T-helper 22 cell (primary cell): ENCODE measurements around the gene LMX1A.

ENCODE experiments used
- DNase-seq: peaks from one replicate; pipeline ENCODE4 v3.0.0-alpha.2; 2020; ENCODE audit warnings: low read depth

The LMX1A gene

GRCh38 chr1:165218731-165219130 is 137.8 kb downstream of the LMX1A start:
- no peak for DNase-seq

GRCh38 chr1:165217958-165218357 is 138.6 kb downstream of the LMX1A start:
- no peak for DNase-seq

- DNase-seq, result no peak
These were observed 140.3 kb downstream of the LMX1A start for GRCh38 chr1:165216254-165216653.

- DNase-seq, result no peak
These were observed 140.8 kb downstream of the LMX1A start for GRCh38 chr1:165215676-165216075.

GRCh38 chr1:165212229-165212628 is 144.3 kb downstream of the LMX1A start:
- DNase-seq, result no peak

- DNase-seq, result no peak
These were observed 148.5 kb downstream of the LMX1A start for GRCh38 chr1:165207853-165208515.

GRCh38 chr1:165205145-165205544 is 151.4 kb downstream of the LMX1A start:
- no peak for DNase-seq

- no peak for DNase-seq
These were observed 152.0 kb downstream of the LMX1A start for GRCh38 chr1:165204548-165204947.

GRCh38 chr1:165191087-165191486 is 165.4 kb downstream of the LMX1A start:
- no peak for DNase-seq

GRCh38 chr1:165189913-165190312 is 166.6 kb downstream of the LMX1A start:
- no peak for DNase-seq

GRCh38 chr1:165189011-165189410 is 167.5 kb downstream of the LMX1A start:
- DNase-seq, result no peak

- DNase-seq, result no peak
These were observed 169.2 kb downstream of the LMX1A start for GRCh38 chr1:165187031-165188009.

- DNase-seq, result no peak
These were observed 171.2 kb downstream of the LMX1A start for GRCh38 chr1:165185161-165185889.

GRCh38 chr1:165182975-165183374 is 173.5 kb downstream of the LMX1A start:
- no peak for DNase-seq

- no peak for DNase-seq
These were observed 177.2 kb downstream of the LMX1A start for GRCh38 chr1:165179306-165179705.

GRCh38 chr1:165174491-165174890 is 182.0 kb downstream of the LMX1A start:
- no peak for DNase-seq

- no peak for DNase-seq
These were observed 182.7 kb downstream of the LMX1A start for GRCh38 chr1:165173818-165174217.

GRCh38 chr1:165173409-165173808 is 183.1 kb downstream of the LMX1A start:
- DNase-seq, result no peak

- DNase-seq, result no peak
These were observed 183.8 kb downstream of the LMX1A start for GRCh38 chr1:165172666-165173065.

GRCh38 chr1:165169729-165170128 is 186.8 kb downstream of the LMX1A start:
- DNase-seq, result no peak

GRCh38 chr1:165169028-165169427 is 187.5 kb downstream of the LMX1A start:
- DNase-seq, result no peak

- DNase-seq, result no peak
These were observed 188.0 kb downstream of the LMX1A start for GRCh38 chr1:165168467-165168866.
